Esophagus muscularis mucosa (tissue), 4 donors: ENCODE measurements around the gene S1PR3.

Source experiments
- CTCF ChIP-seq, 3 experiments: fragments of 200-600 bp in 2 of 3; fragments of 450-650 bp in 1 of 3; sonication (generic) in 2 of 3; IDR thresholded peaks; one replicate each; pipeline ENCODE4 v1.5.1; 2017 to 2019; ENCODE audit warnings: antibody characterized with exemption in 3 of 3, mild to moderate bottlenecking in 2 of 3, moderate library complexity in 1 of 3
- EP300 ChIP-seq: sonication (generic); formaldehyde crosslinking; IDR thresholded peaks from one replicate; pipeline ENCODE4 v1.6.1; 2017; ENCODE audit warnings: antibody characterized with exemption
- POLR2A ChIP-seq: fragments of 450-650 bp; IDR thresholded peaks from one replicate; pipeline ENCODE4 v1.6.1; 2017; ENCODE audit warnings: antibody characterized with exemption, moderate library complexity, mild to moderate bottlenecking, low read depth
- POLR2AphosphoS5 ChIP-seq, 2 donors: sonication (generic); formaldehyde crosslinking; IDR thresholded peaks; one replicate each; pipeline ENCODE4 v1.6.1; 2017; ENCODE audit warnings: antibody characterized with exemption in 2 of 2

GRCh38 chr9:89049646-89050045 lies 58.4 kb downstream of the S1PR3 start:
- TF ChIP-seq CTCF (IDR thresholded peaks at IDR 0.05), result no peak
- TF ChIP-seq POLR2AphosphoS5 (IDR thresholded peaks at IDR 0.05), result no peak
- TF ChIP-seq POLR2A, result no peak
- TF ChIP-seq EP300, result no peak
